IPS DF 4.7 (cell line): ENCODE measurements around the gene PAIP2B.
A peak's percentile ranks its signal among the peaks of the same experiment; 100 is the strongest.
"Not testable (repeated sequence)": the region's sequence is repeated elsewhere in the genome, so short reads cannot be mapped to it uniquely, and the experiment has no call there.

Experiments
- DNase-seq: peaks from one replicate; pipeline ENCODE4 v3.0.0-alpha.2; 2013; ENCODE audit warnings: low spot score; ENCODE audit errors: extremely low read depth

PAIP2B gene

GRCh38 chr2:71226965-71227560, at the start of gene PAIP2B:
Gene PAIP2B, minus strand, starts transcription at chr2:71227103. Its CDS starts 24,514 bp downstream, at chr2:71202589.
- peak; percentile 98 for DNase-seq

DNA sequence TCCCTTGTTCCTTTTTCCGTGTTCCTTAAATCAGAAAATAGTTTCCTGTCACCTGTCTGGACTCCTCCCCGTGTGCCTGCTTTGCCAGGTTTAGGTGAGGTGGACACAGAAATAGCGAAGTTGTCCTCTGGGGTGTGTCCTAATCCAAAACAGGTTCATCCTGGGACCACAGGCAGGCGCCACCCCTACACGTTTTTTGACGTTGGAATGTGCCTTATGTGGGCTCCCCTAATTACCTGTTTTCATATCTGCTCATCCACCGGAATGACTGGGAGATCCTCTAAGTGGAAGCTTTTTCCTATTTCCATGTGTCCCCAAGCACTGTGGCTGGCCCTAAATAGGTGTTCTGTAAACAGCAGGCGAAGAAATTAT, 49.0 kb upstream of the PAIP2B start:
- no peak for DNase-seq

DNA sequence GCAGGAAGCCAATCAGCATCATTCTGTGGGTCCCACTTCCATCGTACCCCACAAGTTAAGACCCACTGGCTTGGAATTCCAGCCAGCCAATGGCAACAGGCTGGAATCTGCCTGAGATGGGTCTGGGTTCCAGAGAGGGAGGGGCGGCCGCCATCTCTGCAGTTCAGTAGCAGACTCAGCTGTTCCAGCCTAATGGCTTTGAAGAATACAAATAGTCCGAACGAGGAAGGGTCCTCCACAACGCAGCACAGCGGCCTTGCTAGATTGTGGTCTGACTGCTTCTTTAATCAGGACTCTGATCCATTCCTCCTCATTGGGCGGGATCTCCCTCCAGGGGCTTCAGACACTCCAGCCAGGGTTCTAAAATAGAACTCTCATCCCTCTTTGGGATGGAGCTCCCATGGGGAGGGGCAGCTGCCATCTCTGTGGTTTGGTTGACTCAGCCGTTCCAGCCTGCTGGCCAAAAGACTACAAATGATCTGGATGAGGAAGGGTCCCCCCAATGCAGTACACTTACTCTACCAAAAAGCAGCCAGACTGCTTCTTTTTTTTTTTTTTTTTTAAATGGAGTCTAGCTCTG, 42.7 kb upstream of the PAIP2B start:
- no peak for DNase-seq

- DNase-seq, result no peak
Measured at GRCh38 chr2:71263386-71263785, 36.5 kb upstream of the PAIP2B start.

DNA sequence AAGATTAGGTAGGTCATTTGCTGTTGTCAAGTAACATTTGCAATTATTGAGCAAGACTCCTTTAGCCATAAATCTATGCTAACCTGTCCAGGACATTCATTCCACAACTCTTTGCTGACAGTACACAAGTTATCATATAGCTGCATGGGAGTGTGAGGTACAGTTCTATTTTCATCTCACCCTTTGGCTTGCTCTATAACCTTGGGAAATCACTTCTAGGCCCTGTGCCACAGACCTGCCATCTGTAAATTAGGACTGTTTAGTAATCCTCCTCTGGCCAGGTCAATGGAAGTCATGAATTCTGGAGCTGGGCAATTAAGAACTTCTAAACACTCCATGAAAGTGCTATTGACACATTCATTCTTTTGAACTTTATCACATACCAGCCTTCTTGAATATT, 34.6 kb upstream of the PAIP2B start:
- no peak for DNase-seq

DNA sequence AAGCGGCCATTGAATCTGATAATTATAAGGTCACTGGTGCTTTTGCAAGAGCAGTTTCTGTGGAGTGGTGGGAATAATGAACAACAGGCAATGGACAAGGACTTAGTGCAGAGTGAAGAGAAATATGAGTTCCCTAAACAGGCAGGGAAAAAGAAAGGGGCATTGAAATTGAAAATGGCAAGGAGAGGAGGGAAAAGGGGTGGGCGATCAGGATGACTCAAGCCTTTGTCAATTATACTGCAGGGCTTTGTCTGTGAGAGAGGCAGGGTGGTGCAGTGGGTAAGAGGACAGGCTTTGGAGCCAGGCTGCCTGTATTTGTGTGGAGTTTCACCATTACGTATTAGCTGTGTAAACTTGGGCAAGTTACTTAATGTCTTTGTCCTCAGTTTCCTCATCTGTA, 29.5 kb upstream of the PAIP2B start:
- no peak for DNase-seq

DNA sequence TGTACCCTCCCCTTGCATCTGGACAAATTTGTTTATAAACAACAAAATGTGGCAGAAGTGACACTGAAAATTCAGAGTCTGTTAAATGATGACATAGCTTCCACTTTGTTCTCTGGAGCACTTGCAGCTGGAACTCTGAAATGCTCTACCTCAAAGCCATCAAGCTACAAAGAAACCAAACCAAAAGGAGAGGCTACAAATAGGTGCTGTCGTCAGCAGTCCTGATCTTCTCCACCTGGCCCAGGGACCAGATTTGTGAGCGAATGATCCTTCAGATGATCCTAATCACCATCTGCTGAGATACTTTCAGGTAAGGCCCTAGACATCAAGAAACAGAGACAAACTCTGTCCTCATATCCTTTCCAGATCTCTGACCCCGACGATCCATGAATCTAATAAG, 27.9 kb upstream of the PAIP2B start:
- DNase-seq, result no peak

GRCh38 chr2:71254078-71254477, 27.2 kb upstream of the PAIP2B start:
- DNase-seq, result no peak

- no peak for DNase-seq
Measured at GRCh38 chr2:71253476-71253875, 26.6 kb upstream of the PAIP2B start.

GRCh38 chr2:71252862-71253261, 26.0 kb upstream of the PAIP2B start:
- no peak for DNase-seq

GRCh38 chr2:71250935-71251334, 24.0 kb upstream of the PAIP2B start:
- DNase-seq, result no peak

DNA sequence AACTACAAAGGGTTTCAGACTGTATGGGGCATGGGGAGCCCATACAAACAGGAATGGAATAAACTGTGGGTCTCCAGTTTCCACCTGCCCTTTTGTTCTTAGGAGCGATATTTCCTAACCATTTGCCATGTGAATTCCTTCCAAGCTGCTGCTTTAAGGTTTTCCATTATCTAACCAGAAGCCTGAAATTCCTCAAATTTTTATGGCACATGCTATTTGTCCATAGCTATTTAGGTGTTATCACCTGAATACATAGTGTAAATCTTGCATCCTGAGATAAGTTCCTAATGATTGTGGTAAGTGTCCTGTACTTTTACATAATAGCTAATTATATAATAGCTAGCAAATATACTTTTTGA, 17.4 kb upstream of the PAIP2B start:
- DNase-seq, result no peak

- no peak for DNase-seq
Measured at GRCh38 chr2:71243634-71244301, 16.9 kb upstream of the PAIP2B start.

GRCh38 chr2:71240794-71241193, 13.9 kb upstream of the PAIP2B start:
- no peak for DNase-seq

DNA sequence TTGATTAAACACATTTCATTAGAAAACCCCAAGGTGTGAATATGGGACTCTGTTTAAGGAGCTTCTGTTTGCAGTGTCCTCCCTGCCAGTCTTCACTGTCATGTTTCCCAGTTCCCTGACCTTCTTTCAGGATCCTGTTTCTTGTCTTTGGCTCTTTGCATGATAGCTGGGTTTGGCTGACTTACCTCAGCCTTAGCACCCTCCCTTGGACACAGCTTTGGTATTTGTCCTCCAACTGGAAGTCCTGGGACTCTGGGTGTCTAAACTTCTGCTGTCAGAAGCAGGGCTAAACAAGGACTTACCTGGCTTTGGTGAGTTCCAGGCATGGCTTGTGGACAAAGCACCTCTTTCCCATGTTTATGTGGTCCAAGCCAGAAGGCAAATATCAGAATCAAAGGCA, 11.2 kb upstream of the PAIP2B start:
- no peak for DNase-seq

DNA sequence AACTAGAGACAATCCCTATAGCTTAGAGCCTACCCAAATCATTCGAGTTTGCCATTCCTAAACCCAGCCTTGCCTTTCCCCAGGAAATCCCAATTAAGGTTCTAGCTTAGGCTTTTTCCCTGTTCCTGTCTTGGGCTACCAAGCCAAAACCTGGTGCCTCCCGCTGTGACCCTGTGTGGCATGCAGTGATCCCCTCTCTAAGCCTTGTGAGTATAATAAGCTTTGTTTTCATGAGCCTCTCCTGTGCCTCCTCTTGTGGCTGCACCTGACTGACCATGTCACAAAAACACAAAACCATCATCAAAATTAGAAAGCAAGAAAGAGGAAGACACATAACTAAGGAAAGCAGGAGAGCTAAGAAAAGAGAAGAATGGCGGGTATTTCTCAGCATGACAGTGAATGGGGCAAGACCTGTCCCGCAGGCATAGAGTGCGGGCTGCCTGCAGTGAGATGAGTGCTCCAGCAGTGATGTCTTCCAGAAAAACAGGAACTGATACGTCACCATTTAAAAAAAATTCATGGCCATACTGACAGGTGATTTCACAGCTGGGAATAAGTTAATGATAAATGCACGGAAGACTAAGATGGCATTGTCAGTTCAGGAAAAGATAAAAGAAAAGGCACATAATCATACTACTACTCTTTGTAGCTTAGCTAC, 9.2 kb upstream of the PAIP2B start:
- no peak for DNase-seq

- DNase-seq, result not testable (repeated sequence)
Measured at GRCh38 chr2:71233072-71233471, 6.2 kb upstream of the PAIP2B start.

GRCh38 chr2:71226096-71226964, 573 bp downstream of the PAIP2B start:
- DNase-seq, result no peak

GRCh38 chr2:71224935-71225334, 2.0 kb downstream of the PAIP2B start:
- DNase-seq, result no peak

- DNase-seq, result no peak
Measured at GRCh38 chr2:71224457-71224856, 2.4 kb downstream of the PAIP2B start.

DNA sequence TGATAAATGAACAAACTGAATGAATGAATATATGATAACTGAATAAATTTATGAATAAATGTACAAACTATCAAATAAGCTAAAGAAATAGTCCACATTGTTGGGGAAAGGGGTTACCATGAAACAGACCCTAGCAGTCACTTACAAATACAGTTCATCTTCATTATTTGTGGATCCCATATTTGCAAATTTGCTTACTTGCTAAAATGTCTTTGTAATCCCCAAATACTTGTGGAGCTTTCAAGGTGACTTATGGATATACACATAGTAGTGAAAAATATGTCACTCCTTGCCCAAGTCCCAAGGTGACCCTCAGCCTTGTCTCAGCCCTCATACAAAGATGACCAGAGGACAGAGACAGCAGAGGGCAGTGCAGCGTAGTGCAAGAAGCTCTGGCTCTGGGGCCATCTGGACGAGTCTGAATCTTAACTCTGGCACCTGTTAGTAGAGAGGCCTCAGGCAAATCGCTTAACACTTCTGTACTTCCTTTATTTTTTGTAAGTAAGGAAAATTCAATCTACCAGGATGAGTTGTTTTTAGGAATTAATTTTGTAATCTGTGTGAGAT, 3.1 kb downstream of the PAIP2B start:
- no peak for DNase-seq
